ENCODE data around the gene ASB18. TPM values are rescaled to one million over a fixed set of nuclear protein-coding genes. Genes with fewer than 3 reads are reported as not detected.

Gene ASB18
- total and polyA plus RNA-seq, 2 donors (not counting 3 experiments of a cell fraction or from before 2014, with no cell fraction given), result not detected

DNA sequence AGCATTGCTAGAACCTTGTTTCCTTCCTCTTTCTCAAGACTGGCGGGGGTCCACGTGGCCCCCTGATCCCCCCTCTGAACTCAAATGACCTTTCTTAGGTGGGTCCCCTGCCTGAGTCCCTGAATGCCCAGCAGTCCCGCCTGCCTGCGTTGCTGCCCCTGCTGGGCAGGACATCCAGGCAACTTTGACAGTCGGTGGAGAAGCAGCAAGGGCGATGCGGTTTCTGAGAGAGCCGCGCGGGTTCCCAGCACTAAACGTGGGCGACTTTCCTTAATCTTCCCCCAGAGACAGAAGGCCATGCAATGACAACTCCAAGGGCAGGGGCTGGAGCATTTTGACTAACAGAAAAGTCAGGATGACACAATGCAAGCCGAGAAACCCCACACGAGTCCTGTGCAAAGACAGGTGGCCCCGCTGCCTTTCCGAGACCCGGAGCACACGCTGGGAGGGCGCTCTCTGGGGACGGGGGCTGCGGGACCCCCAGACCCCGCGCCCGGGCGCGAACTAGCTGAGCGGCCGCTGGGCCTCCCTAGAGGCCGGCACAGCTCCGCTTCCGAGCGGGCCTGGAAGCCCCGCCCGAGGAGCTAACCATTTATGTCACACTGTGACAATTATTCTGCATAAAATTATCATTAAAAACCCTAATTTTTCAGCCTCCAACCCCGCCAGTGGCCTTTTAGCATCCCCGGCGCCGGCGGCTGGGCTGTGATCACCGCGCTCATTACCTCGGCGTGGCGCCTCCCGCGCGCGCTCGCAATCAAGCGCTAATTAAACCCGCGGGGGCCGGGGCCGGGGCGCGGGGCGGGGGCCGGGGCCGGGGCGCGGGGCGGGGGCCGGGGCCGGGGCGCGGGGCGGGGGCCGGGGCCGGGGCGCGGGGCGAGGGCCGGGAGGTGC is 27.4 kb downstream of the ASB18 start:
- ChIA-PET CTCF (interaction anchor here (1.4 kb wide), 1 partner anchor 14 kb away, joined by 6 read pairs; no protein-coding TSS in a partner anchor), POLR2A (no interaction called here)
- DNase-seq (ENCODE audit: low read depth, low spot score) (peak; percentile 21), FAIRE-seq (no peak)
- Histone ChIP-seq H3K27ac (ENCODE audit: insufficient read depth, low read depth, low read length) (no peak overlapping the region), H3K79me2 (ENCODE audit: control insufficient read depth, insufficient read depth, low read length) (no peaks in the 10 kb centered on the region), H3K9me3 (replicated peaks; ENCODE audit: control insufficient read depth, insufficient read depth, low read length) (no peaks in the 10 kb centered on the region), H3K4me3 (replicated peaks in 1 of 3; ENCODE audit: insufficient read depth in 1 of 3, low read depth in 1 of 3, low read length in 3 of 3) (peak overlapping the region; percentile 8 to 41 (median 23)), H3K4me2 (ENCODE audit: insufficient read depth, low read length) (peak overlapping the region; percentile 74), H2AFZ (ENCODE audit: low read depth, low read length) (peak overlapping the region; percentile 34), H3K9me1 (replicated peaks; ENCODE audit: control insufficient read depth, extremely low read depth, insufficient read depth, low read length) (no peaks in the 10 kb centered on the region), H3K36me3 (ENCODE audit: control insufficient read depth in 2 of 2, extremely low read depth in 1 of 2, insufficient read depth in 2 of 2, low read length in 2 of 2) (no peaks in the 10 kb centered on the region), H3K27me3 (ENCODE audit: control insufficient read depth in 2 of 2, insufficient read depth in 2 of 2, low read length in 2 of 2) (peaks cover 11 to 26% of the 10 kb centered on the region in 2 experiments), H4K20me1 (replicated peaks; ENCODE audit: control insufficient read depth, extremely low read depth, insufficient read depth, low read length) (no peaks in the 10 kb centered on the region), H3K9ac (replicated peaks; ENCODE audit: extremely low read depth, insufficient read depth, low read length) (no peak overlapping the region), H3K4me1 (ENCODE audit: control insufficient read depth, extremely low read depth, insufficient read depth, low read length) (peaks cover 6% of the 10 kb centered on the region)
- intact Hi-C loops (cut with micrococcal nuclease), result no loop called here
- TF ChIP-seq EZH2 (IDR thresholded peaks at IDR 0.05; ENCODE audit: borderline replicate concordance, low read depth, low read length, severe bottlenecking) (peak; percentile 64), JUN (IDR thresholded peaks at IDR 0.05; ENCODE audit: borderline replicate concordance, insufficient read depth, insufficient read length, low read depth) (no peak), POLR2AphosphoS5 (IDR thresholded peaks at IDR 0.05; ENCODE audit: insufficient read depth, low read depth, low read length) (no peak), FOS (IDR thresholded peaks at IDR 0.05; ENCODE audit: borderline replicate concordance, insufficient read depth, low read length) (no peak), MYC (IDR thresholded peaks at IDR 0.05; ENCODE audit: low read depth, low read length) (no peak), POLR2A (IDR thresholded peaks at IDR 0.05; ENCODE audit: low read depth, low read length) (no peak)
- TF ChIP-seq, protein P1, sequence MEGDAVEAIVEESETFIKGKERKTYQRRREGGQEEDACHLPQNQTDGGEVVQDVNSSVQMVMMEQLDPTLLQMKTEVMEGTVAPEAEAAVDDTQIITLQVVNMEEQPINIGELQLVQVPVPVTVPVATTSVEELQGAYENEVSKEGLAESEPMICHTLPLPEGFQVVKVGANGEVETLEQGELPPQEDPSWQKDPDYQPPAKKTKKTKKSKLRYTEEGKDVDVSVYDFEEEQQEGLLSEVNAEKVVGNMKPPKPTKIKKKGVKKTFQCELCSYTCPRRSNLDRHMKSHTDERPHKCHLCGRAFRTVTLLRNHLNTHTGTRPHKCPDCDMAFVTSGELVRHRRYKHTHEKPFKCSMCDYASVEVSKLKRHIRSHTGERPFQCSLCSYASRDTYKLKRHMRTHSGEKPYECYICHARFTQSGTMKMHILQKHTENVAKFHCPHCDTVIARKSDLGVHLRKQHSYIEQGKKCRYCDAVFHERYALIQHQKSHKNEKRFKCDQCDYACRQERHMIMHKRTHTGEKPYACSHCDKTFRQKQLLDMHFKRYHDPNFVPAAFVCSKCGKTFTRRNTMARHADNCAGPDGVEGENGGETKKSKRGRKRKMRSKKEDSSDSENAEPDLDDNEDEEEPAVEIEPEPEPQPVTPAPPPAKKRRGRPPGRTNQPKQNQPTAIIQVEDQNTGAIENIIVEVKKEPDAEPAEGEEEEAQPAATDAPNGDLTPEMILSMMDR (IDR thresholded peaks at IDR 0.05; ENCODE audit: extremely low read depth in 1 of 2, insufficient read depth in 1 of 2, low read depth in 1 of 2, low read length in 2 of 2), result peak in 1 of 2 donors; percentile 40
- no TSS peak for BruUV-seq (replicated peaks)
- dilution Hi-C loops (cut with MboI; ENCODE audit: extremely low pct_ligation_motif_present, low sequenced_read_pairs), result no loop called here

All from endothelial cell of umbilical vein (primary cell).